Measurements from ENCODE around the gene TRIM33.

GRCh38 chr1:114540272-114540671 is 29.3 kb upstream of the TRIM33 start:
- no peak for TF ChIP-seq POLR2A (IDR thresholded peaks at IDR 0.05)
- TF ChIP-seq POLR2AphosphoS5 (IDR thresholded peaks at IDR 0.05) = no peak
- TF ChIP-seq CTCF (IDR thresholded peaks at IDR 0.05) = no peak
- TF ChIP-seq EP300 (IDR thresholded peaks at IDR 0.05) = no peak

Measured in suprapubic skin (tissue), 4 donors.